GM19468 (cell line): ENCODE results near the gene GPR143.
"Not testable (repeated sequence)": the region's sequence is repeated elsewhere in the genome, so short reads cannot be mapped to it uniquely, and the experiment has no call there.

Experiments used
- ATAC-seq: cut with Tn5 transposase; IDR thresholded peaks from one replicate; pipeline ENCODE4 v1.9.1; 2021; ENCODE audit warnings: mild to moderate bottlenecking, moderate library complexity, moderate number of reproducible peaks; ENCODE audit not compliant: unreplicated experiment; ENCODE audit errors: extremely low read depth

GPR143 gene

GRCh38 chrX:9765737-9766097 lies at the start of gene GPR143:
Gene GPR143 (minus strand): TSS chrX:9765847. CDS start chrX:9765817, 30 bp downstream.
- ATAC-seq, result no peak

GRCh38 chrX:9811086-9811485 lies 45.4 kb upstream of the GPR143 start:
- ATAC-seq, result not testable (repeated sequence)

GRCh38 chrX:9809876-9810275 lies 44.2 kb upstream of the GPR143 start:
- not testable (repeated sequence) for ATAC-seq

- ATAC-seq, result no peak
These were observed 41.9 kb upstream of the GPR143 start for GRCh38 chrX:9807355-9808182.

DNA sequence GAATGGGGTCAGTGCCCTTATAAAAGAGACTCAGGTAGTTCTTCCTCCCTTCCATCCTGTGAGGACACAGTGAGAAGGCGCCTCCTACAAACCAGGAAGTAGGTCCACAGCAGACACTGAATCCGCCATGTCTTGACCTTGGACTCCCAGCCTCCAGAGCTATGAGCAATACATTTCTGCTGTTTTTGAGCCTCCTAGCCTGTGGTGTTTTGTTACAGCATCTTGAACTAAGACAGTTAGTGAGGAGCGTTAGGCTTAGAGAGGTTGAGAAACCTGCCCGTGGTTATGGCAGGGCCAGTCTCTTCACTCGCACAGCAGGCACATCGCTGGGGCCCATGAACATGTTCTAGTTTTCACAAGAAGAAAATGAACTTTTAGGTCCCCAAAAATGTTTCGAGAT lies 40.3 kb upstream of the GPR143 start:
- ATAC-seq, result no peak

DNA sequence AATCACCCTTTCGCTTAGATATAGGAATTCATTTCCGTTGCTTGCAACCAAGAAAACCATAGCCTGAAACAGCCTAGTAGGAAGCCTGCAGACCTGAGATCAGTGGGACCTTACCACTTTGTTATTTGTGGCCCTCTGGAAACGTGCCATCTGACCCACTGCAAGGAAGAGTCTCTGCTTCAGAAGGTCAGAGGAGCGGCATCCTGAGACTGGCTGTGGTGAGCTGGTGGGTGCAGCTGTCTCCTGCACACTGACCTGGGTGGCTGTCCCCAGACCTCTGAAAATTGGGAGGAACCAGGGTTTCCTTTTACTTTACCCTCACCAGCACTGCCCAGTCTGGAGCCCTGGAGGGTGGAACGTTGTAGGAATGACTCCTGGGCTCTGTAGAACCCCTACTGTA lies 38.8 kb upstream of the GPR143 start:
- no peak for ATAC-seq

- ATAC-seq, result no peak
These were observed 37.1 kb upstream of the GPR143 start for GRCh38 chrX:9802737-9803136.

GRCh38 chrX:9797384-9798360 lies 32.0 kb upstream of the GPR143 start:
- ATAC-seq, result no peak

DNA sequence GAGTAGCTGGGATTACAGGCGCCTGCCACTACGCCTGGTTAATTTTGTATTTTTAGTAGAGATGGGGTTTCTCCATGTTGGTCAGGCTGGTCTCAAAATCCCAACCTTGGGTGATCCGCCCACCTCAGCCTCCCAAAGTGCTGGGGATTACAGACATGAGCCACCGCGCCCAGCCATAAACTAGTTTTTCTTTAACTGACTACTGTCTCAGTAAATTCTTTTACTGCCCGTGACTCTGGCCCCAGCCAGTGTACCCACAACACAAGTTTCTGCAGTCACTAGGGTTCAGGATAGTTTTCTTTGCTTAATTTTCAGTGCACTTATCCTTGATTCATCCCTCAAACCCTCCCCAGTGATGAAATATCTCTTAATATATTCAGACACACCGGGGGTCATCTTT lies 28.8 kb upstream of the GPR143 start:
- ATAC-seq, result no peak

DNA sequence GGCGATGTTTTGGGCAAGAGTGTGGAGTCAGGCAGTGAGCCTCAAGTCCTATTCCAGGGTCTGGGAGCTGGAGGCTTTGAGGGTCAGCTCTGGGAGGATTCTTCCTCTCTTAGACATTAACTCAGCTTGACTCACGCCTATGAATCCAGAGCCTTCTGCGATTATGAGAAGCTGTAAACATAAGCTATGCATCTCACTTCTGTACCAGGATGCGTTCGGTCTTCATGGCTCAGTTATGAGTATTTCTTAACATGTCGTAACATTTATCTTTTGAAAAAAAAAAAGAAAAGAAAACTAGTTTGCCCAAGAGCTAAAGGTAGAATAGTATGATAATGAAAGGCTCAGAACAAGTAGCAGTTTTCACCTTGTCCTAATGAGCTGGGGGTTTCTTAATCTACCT lies 25.2 kb upstream of the GPR143 start:
- no peak for ATAC-seq

GRCh38 chrX:9789555-9789954 lies 23.9 kb upstream of the GPR143 start:
- ATAC-seq, result no peak

DNA sequence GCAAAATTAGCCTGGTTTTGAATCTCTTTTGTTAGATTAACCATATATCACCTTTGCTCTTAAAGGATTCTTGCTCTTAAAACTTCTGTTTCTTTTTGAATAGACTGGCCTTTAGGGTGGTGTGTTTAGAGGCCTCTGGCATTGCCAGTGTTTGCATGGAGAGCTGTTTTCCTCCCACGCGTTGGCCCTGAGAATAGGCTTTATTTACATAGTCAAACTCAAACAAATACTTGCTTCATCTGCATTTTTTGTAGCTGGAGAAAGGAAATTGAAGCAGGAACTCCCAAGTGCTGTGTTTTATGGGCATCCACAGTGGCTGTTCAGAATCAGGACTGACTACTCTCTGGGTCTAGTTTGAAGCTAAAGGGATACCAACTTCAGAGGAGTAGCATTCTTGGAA lies 23.3 kb upstream of the GPR143 start:
- ATAC-seq, result no peak

GRCh38 chrX:9786798-9787635 lies 21.4 kb upstream of the GPR143 start:
- ATAC-seq, result no peak

GRCh38 chrX:9785944-9786797 lies 20.5 kb upstream of the GPR143 start, which contains the start of gene SHROOM2:
Gene SHROOM2 (plus strand): TSS chrX:9786429. CDS start chrX:9786546, 117 bp downstream.
- ATAC-seq, result no peak

- no peak for ATAC-seq
These were observed 19.8 kb upstream of the GPR143 start for GRCh38 chrX:9785254-9785943.

DNA sequence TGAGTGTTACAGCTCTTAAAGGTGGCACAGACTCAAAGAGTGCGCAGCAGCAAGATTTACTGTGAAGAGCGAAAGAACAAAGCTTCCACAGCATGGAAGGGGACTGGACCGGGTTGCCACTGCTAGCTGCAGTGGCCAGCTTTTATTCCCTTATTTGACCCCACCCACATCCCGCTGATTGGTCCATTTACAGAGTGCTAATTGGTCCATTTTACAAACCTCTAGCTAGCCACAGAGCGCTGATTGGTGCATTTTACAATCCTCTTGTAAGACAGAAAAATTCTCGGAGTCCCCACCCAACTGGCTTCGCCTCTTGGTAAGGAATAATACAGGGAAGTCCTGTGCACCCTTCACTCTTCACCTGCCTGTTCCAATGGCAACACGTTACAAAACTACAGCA lies 18.7 kb upstream of the GPR143 start:
- no peak for ATAC-seq

DNA sequence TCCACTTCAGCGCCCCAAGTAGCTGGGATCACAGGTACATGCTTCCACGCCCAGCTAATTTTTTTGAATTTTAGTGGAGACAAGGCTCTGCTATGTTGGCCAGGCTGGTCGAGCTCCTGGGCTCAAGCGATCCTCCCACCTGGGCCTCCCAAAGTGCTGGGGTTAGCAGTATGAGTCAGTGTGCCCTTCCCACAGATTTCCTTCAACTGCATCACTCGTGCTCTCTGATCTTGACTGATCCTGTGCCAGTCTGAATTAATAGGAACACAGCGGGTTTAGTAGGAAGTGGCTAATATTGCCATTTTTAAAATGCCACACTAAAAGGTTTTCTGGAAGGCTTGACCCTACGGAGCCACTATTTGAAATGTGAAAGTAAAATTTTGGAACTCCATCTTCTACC lies 16.3 kb upstream of the GPR143 start:
- no peak for ATAC-seq

DNA sequence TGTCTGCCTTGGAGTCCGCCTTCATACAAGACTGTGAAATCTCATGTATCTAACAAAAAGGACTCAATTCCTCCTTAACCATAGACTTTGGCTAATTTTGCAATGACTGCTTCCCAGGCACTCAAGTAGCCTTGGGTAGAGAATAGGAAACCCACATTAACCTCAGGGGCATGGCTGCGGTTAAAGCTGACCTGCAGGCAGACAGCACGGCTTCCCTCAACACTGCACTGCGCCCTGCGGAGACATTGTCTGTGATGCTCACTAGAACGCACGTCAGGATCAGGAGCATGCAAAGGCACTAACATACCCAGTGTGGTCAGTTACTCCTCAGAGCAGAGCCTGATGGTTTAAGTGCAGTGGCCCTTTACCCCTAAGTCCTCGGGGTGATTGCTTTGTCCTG lies 10.3 kb upstream of the GPR143 start:
- no peak for ATAC-seq

GRCh38 chrX:9772943-9773342 lies 7.3 kb upstream of the GPR143 start:
- ATAC-seq, result no peak
